Left ventricle myocardium superior (tissue), 1 donor: ENCODE results near the gene NAA11. TPM values are rescaled to one million over a fixed set of nuclear protein-coding genes. Genes with fewer than 3 reads are reported as not detected.

Source experiments
- ATAC-seq: fragments of 200-7000 bp; cut with Tn5 transposase; one replicate; pipeline ENCODE4 v1.9.1; 2020; ENCODE audit warnings: mild to moderate bottlenecking, moderate library complexity
- DNase-seq: peaks from one replicate; pipeline ENCODE4 v3.0.0-alpha.2; 2020
- intact Hi-C: fragments of 100-400 bp; cut with micrococcal nuclease; formaldehyde crosslinking; loops from one replicate; pipeline ENCODE4 v1.11.0; 2022
- total RNA-seq: library from RNA; stranded (reverse); fragmentation: NEBNext Ultra II Directional; extraction: Animal tissue kit (Norgen Biotek cat#: 25700); gene quantifications from one replicate; pipeline ENCODE4 v1.2.1, GENCODE V29; 2021
- donor health status: DM: no; HTN: yes; CAD: no; lungs with severe emphysema.

Gene NAA11
- total RNA-seq, 1 donor from 2014 or later: not detected

DNA sequence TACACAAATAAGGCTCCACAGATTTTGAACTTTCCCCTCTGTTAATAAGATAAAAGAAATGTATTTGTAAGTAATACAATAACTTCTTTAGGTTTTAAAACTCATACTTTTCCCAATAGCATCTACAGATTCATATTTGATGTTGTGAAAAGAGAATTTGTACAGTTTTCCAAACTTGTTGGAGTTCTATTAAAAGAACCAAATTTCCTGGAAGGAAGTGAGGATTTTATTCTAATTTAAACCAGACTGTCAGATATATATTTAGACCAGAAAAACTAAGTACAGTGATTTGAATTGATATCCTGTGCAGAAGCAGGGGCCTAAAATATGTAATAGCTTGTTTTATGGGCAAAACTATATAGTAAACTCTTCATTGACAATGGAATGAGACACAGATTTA lies 53.7 kb downstream of the NAA11 start:
- intact Hi-C loops: no loop called here
- DNase-seq (no peak), ATAC-seq (no peak)

DNA sequence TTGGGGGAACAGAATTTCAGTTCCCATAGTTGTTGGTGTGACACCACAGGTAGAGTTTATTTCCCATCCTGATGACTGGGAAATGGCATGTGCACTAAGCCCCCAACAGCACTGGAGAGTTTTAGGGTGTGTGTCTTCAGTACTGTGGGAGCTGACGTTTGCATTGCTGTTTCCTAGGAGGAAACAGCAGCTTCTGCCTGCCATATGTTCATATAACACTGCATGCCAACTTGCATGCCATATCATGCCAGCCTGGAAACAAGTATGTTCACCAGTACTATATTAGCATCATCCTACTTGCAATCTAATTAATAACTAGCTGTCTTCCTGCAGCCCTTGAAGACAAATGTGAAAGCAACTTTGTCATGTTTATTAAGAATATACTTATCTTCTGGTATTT lies 58.2 kb downstream of the NAA11 start:
- DNase-seq (no peak), ATAC-seq (no peak)
- intact Hi-C loops: no loop called here

Other genes with a start within 250 kb of the NAA11 start
- gene GK2, start 82.2 kb upstream of the NAA11 start, total RNA-seq: not detected